ENCODE measurements around the gene CCPG1. TPM values are rescaled to one million over a fixed set of nuclear protein-coding genes. Genes with fewer than 3 reads are reported as not detected.

CCPG1 gene
- total and polyA plus RNA-seq, 2 of the 13 experiments (the other 11 are each of a cell fraction or from before 2014, with no cell fraction given), result 16.1 to 19.5 TPM

- TF ChIP-seq, protein P1, sequence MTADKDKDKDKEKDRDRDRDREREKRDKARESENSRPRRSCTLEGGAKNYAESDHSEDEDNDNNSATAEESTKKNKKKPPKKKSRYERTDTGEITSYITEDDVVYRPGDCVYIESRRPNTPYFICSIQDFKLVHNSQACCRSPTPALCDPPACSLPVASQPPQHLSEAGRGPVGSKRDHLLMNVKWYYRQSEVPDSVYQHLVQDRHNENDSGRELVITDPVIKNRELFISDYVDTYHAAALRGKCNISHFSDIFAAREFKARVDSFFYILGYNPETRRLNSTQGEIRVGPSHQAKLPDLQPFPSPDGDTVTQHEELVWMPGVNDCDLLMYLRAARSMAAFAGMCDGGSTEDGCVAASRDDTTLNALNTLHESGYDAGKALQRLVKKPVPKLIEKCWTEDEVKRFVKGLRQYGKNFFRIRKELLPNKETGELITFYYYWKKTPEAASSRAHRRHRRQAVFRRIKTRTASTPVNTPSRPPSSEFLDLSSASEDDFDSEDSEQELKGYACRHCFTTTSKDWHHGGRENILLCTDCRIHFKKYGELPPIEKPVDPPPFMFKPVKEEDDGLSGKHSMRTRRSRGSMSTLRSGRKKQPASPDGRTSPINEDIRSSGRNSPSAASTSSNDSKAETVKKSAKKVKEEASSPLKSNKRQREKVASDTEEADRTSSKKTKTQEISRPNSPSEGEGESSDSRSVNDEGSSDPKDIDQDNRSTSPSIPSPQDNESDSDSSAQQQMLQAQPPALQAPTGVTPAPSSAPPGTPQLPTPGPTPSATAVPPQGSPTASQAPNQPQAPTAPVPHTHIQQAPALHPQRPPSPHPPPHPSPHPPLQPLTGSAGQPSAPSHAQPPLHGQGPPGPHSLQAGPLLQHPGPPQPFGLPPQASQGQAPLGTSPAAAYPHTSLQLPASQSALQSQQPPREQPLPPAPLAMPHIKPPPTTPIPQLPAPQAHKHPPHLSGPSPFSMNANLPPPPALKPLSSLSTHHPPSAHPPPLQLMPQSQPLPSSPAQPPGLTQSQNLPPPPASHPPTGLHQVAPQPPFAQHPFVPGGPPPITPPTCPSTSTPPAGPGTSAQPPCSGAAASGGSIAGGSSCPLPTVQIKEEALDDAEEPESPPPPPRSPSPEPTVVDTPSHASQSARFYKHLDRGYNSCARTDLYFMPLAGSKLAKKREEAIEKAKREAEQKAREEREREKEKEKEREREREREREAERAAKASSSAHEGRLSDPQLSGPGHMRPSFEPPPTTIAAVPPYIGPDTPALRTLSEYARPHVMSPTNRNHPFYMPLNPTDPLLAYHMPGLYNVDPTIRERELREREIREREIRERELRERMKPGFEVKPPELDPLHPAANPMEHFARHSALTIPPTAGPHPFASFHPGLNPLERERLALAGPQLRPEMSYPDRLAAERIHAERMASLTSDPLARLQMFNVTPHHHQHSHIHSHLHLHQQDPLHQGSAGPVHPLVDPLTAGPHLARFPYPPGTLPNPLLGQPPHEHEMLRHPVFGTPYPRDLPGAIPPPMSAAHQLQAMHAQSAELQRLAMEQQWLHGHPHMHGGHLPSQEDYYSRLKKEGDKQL (CRISPR knock-in tag; IDR thresholded peaks at IDR 0.05; ENCODE audit: low read depth), result no peak
- no peak for TF ChIP-seq GZF1 (CRISPR knock-in tag; IDR thresholded peaks at IDR 0.05)
- no peak for TF ChIP-seq TAF15 (IDR thresholded peaks at IDR 0.05; ENCODE audit: low read depth, low read length, poor library complexity, severe bottlenecking)
- no peak for TF ChIP-seq EZH2 (conservative IDR thresholded peaks at IDR 0.05; ENCODE audit: low read depth, low read length)
- TF ChIP-seq, protein P2, sequence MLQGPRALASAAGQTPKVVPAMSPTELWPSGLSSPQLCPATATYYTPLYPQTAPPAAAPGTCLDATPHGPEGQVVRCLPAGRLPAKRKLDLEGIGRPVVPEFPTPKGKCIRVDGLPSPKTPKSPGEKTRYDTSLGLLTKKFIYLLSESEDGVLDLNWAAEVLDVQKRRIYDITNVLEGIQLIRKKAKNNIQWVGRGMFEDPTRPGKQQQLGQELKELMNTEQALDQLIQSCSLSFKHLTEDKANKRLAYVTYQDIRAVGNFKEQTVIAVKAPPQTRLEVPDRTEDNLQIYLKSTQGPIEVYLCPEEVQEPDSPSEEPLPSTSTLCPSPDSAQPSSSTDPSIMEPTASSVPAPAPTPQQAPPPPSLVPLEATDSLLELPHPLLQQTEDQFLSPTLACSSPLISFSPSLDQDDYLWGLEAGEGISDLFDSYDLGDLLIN (CRISPR knock-in tag; IDR thresholded peaks at IDR 0.05; ENCODE audit: borderline replicate concordance), result no peak
- no peak for TF ChIP-seq ZNF292 (CRISPR knock-in tag; IDR thresholded peaks at IDR 0.05; ENCODE audit: borderline replicate concordance, low read depth)
- TF ChIP-seq TARDBP (CRISPR knock-in tag; IDR thresholded peaks at IDR 0.05), result no peak
Measured at GRCh38 chr15:55360256-55360655, 47.9 kb downstream of the CCPG1 start (continued).

All from HepG2 (cell line).